Mesothelial cell of epicardium (in vitro differentiated cells): ENCODE results near the gene NUMA1. TPM values are rescaled to one million over a fixed set of nuclear protein-coding genes. Genes with fewer than 3 reads are reported as not detected.
A peak's percentile ranks its signal among the peaks of the same experiment; 100 is the strongest.

ENCODE experiments used
- DNase-seq, 2 experiments: peaks; one replicate each; pipeline ENCODE4 v3.0.0; 2021; ENCODE audit warnings: low spot score in 2 of 2; ENCODE audit not compliant: unreplicated experiment in 2 of 2
- H3K27ac Mint-ChIP-seq: 2 replicates; pipeline ENCODE4 v1.8.0; 2021; ENCODE audit warnings: mixed read lengths
- H3K27me3 Mint-ChIP-seq: 2 replicates; pipeline ENCODE4 v1.8.0; 2021; ENCODE audit warnings: low read depth, mixed read lengths
- H3K36me3 Mint-ChIP-seq: 2 replicates; pipeline ENCODE4 v1.8.0; 2021; ENCODE audit warnings: mixed read lengths
- H3K4me1 Mint-ChIP-seq: 2 replicates; pipeline ENCODE4 v1.8.0; 2021; ENCODE audit warnings: mixed read lengths
- H3K4me3 Mint-ChIP-seq: 2 replicates; pipeline ENCODE4 v1.8.0; 2021; ENCODE audit warnings: mild to moderate bottlenecking, moderate library complexity, mixed read lengths
- H3K9me3 Mint-ChIP-seq: 2 replicates; pipeline ENCODE4 v1.8.0; 2021; ENCODE audit warnings: mixed read lengths
- total RNA-seq: library from RNA; stranded (reverse); gene quantifications from 3 replicates; pipeline ENCODE4 v1.2.1, GENCODE V29; 2021
- TF ChIP-seq, protein P1 (sequence below): fragments of 200-600 bp; sonication (generic); IDR thresholded peaks from one replicate; pipeline ENCODE4 v1.5.0; 2021; ENCODE audit warnings: antibody characterized with exemption; ENCODE audit not compliant: unreplicated experiment

Gene NUMA1
- total RNA-seq, 1 donor from 2014 or later: 334 TPM

DNA sequence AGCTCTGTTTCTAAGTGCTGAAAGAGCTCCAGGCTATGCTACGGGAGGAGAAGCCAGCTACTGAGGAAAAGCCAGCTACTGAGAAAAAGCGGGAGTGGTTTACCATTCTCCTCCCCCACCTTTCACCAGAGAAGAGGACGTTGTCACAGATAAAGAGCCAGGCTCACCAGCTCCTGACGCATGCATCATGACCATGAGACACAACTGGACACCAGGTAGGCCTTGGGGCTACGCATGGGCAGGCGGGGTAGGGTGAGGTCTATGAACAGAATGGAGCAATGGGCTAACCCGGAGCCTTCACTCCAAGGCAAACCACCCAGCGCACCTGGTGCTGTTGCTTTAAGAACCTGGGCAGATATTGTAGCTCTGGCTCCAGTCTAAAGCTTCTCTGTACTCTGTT, 80.5 kb downstream of the NUMA1 start:
- no peaks in the 10 kb centered on the region for H3K27me3 Mint-ChIP-seq
- DNase-seq: no peak
- TF ChIP-seq, protein P1, sequence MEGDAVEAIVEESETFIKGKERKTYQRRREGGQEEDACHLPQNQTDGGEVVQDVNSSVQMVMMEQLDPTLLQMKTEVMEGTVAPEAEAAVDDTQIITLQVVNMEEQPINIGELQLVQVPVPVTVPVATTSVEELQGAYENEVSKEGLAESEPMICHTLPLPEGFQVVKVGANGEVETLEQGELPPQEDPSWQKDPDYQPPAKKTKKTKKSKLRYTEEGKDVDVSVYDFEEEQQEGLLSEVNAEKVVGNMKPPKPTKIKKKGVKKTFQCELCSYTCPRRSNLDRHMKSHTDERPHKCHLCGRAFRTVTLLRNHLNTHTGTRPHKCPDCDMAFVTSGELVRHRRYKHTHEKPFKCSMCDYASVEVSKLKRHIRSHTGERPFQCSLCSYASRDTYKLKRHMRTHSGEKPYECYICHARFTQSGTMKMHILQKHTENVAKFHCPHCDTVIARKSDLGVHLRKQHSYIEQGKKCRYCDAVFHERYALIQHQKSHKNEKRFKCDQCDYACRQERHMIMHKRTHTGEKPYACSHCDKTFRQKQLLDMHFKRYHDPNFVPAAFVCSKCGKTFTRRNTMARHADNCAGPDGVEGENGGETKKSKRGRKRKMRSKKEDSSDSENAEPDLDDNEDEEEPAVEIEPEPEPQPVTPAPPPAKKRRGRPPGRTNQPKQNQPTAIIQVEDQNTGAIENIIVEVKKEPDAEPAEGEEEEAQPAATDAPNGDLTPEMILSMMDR: no peak
- peaks cover 12% of the 10 kb centered on the region for H3K36me3 Mint-ChIP-seq
- no peak overlapping the region for H3K4me3 Mint-ChIP-seq
- peak overlapping the region; percentile 40 for H3K27ac Mint-ChIP-seq
- H3K4me1 Mint-ChIP-seq: peaks cover 15% of the 10 kb centered on the region
- no peaks in the 10 kb centered on the region for H3K9me3 Mint-ChIP-seq

DNA sequence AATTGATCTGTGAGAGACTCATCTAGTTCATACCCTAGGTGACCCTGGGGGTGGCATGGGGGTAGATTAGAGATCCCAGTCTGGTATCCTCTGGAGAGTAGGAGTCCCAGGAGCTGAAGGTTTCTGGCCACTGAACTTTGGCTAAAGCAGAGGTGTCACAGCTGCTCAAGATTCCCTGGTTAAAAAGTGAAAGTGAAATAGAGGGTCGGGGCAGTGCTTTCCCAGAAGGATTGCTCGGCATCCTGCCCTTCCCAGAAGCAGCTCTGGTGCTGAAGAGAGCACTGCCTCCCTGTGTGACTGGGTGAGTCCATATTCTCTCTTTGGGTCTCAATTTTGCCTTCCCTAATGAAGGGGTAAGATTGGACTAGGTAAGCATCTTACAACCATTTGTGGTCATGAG, 81.0 kb downstream of the NUMA1 start:
- peaks cover 15% of the 10 kb centered on the region for H3K4me1 Mint-ChIP-seq
- no peak for DNase-seq
- H3K9me3 Mint-ChIP-seq: no peaks in the 10 kb centered on the region
- no peaks in the 10 kb centered on the region for H3K27me3 Mint-ChIP-seq
- peaks cover 12% of the 10 kb centered on the region for H3K36me3 Mint-ChIP-seq
- H3K4me3 Mint-ChIP-seq: no peak overlapping the region
- H3K27ac Mint-ChIP-seq: peak overlapping the region; percentile 40
- TF ChIP-seq, protein P1: no peak

DNA sequence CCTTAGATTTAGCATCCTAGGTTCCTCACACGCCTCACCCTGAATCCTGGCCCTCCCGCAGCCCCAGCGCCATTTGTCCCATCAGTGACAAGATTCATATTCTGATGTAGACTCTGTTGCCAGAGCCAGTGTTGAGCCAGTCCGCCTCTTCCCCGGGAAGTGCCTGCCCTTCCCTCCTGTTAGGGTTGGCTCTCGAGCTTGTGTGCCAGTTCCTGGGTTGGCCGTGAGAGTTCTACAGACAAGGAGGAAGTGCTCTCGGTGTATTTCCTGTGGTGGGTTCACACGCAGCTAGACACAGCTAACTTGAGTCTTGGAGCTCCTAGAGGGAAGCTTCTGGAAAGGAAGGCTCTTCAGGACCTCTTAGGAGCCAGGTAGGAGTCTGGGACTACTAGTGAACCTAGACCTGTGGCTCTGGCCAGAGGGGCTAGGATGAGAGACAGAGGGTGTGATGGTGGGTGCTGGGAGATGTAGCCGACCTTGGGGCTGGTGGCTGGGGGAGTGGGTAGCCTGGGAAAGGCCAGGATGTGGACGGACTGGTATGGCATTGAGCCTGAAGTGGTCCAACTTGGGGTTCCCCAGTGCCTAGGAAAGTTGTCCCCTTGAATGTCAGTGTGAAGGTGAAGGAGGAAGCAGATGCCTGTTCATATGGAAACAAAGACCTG, 81.6 kb downstream of the NUMA1 start, which contains the start of gene IL18BP:
IL18BP (plus strand) TSS at position 261 of the 662 bp plus-strand sequence. CDS start 1,076 bp downstream, outside the sequence.
- DNase-seq: no peak
- H3K4me3 Mint-ChIP-seq: no peak within 1 kb of the TSS
- peak within 1 kb of the TSS; percentile 40 for H3K27ac Mint-ChIP-seq

DNA sequence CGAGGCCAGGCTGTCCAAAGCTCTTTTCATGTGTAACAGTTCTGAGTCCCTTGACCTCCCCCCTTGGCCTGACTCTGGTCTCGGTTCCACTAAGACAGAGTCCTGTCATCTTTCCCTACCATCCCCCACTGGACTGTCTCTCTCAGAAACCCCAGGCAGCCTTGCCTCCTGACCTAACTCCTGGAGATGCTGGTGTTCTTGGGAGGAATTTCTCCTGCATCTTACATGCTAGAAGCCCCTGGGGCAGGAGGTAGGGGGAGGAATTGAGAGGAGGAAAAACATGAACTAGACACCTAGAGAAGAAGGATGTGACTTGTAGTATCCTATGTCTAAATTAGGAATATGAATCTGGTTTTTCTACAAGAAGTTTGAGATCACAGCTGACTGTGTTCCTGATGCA, 82.3 kb downstream of the NUMA1 start:
- Mint-ChIP-seq H3K27me3 (no peaks in the 10 kb centered on the region), H3K4me1 (peaks cover 15% of the 10 kb centered on the region), H3K27ac (no peak overlapping the region), H3K9me3 (peaks cover 4% of the 10 kb centered on the region), H3K36me3 (peaks cover 14% of the 10 kb centered on the region), H3K4me3 (no peak overlapping the region)
- DNase-seq: no peak
- TF ChIP-seq, protein P1: no peak

More for the DNA sequence above, 81.6 kb downstream of the NUMA1 start, which contains the start of gene IL18BP:
- H3K36me3 Mint-ChIP-seq: peaks cover 8% of the 10 kb centered on the region
- H3K4me1 Mint-ChIP-seq: peaks cover 15% of the 10 kb centered on the region
- no peaks in the 10 kb centered on the region for H3K27me3 Mint-ChIP-seq
- TF ChIP-seq, protein P1: no peak
- H3K9me3 Mint-ChIP-seq: no peaks in the 10 kb centered on the region

DNA sequence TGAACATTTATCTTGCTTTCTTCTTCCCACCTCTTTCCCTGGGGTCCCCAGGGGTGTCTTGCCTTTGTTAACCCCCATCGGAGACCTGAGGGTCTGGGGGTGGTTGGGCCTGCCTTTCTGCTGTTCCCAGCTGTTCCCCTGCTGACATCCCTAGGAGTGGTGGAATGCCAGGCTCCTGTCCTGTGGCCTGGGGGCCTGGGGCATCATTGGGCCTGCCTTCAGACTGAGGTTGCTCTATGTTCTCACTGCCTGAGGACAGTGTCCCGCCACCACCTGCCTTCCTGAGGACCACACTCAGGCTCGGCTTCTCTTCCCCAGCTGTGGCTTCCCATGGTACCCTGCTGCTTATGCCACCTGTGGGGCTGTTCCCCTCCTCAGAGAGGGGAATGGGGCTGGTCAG, 82.7 kb downstream of the NUMA1 start:
- Mint-ChIP-seq H3K27ac (no peak overlapping the region), H3K9me3 (peaks cover 5% of the 10 kb centered on the region), H3K36me3 (peaks cover 14% of the 10 kb centered on the region), H3K27me3 (no peaks in the 10 kb centered on the region), H3K4me3 (no peak overlapping the region), H3K4me1 (peaks cover 14% of the 10 kb centered on the region)
- no peak for DNase-seq
- TF ChIP-seq, protein P1: no peak
